ENCODE data around the gene C16orf74.

Gene C16orf74

GRCh38 chr16:85689950-85690320, 61.0 kb downstream of the C16orf74 start:
- Histone ChIP-seq H3K9me3 (no peaks in the 10 kb centered on the region), H3K36me3 (no peaks in the 10 kb centered on the region), H3K27me3 (peaks cover 19% of the 10 kb centered on the region), H3K4me1 (ENCODE audit: control insufficient read depth in 1 of 2, insufficient read depth in 1 of 2, low read depth in 1 of 2, low read length in 1 of 2) (peaks cover 8 to 15% of the 10 kb centered on the region in 2 experiments), H3K4me3 (ENCODE audit: low read depth in 1 of 2, low read length in 1 of 2) (no peak overlapping the region), H3K27ac (no peak overlapping the region)
- no peak for TF ChIP-seq CTCF (IDR thresholded peaks at IDR 0.05)

- no peaks in the 10 kb centered on the region for H3K9me3 ChIP-seq
- peaks cover 8 to 15% of the 10 kb centered on the region in 2 experiments for H3K4me1 ChIP-seq (ENCODE audit: control insufficient read depth in 1 of 2, insufficient read depth in 1 of 2, low read depth in 1 of 2, low read length in 1 of 2)
- peak overlapping the region; percentile 39 to 87 for H3K4me3 ChIP-seq (ENCODE audit: low read depth in 1 of 2, low read length in 1 of 2)
- no peaks in the 10 kb centered on the region for H3K36me3 ChIP-seq
- peaks cover 15% of the 10 kb centered on the region for H3K27me3 ChIP-seq
- H3K27ac ChIP-seq: no peak overlapping the region
- TF ChIP-seq CTCF (IDR thresholded peaks at IDR 0.05): no peak
Measured at GRCh38 chr16:85689285-85689949, 61.5 kb downstream of the C16orf74 start.

GRCh38 chr16:85688586-85689284, 62.2 kb downstream of the C16orf74 start, which contains the start of gene GINS2:
TSS of gene GINS2 (minus strand) at chr16:85688954. CDS start at chr16:85688898, 56 bp downstream.
- Histone ChIP-seq H3K36me3 (no peaks in the 10 kb centered on the region), H3K4me3 (ENCODE audit: low read depth in 1 of 2, low read length in 1 of 2) (peak within 1 kb of the TSS; percentile 80 to 87), H3K9me3 (no peaks in the 10 kb centered on the region), H3K27ac (no peak within 1 kb of the TSS), H3K27me3 (peaks cover 15% of the 10 kb centered on the region), H3K4me1 (ENCODE audit: control insufficient read depth in 1 of 2, insufficient read depth in 1 of 2, low read depth in 1 of 2, low read length in 1 of 2) (peaks cover 8 to 15% of the 10 kb centered on the region in 2 experiments)
- TF ChIP-seq CTCF (IDR thresholded peaks at IDR 0.05): no peak

GRCh38 chr16:85687651-85688471, 63.0 kb downstream of the C16orf74 start:
- no peak for TF ChIP-seq CTCF (IDR thresholded peaks at IDR 0.05)
- Histone ChIP-seq H3K4me1 (ENCODE audit: control insufficient read depth in 1 of 2, insufficient read depth in 1 of 2, low read depth in 1 of 2, low read length in 1 of 2) (peaks cover 8 to 15% of the 10 kb centered on the region in 2 experiments), H3K27ac (no peak overlapping the region), H3K36me3 (no peaks in the 10 kb centered on the region), H3K27me3 (peaks cover 15% of the 10 kb centered on the region), H3K4me3 (ENCODE audit: low read depth in 1 of 2, low read length in 1 of 2) (peak overlapping the region; percentile 80 to 87), H3K9me3 (no peaks in the 10 kb centered on the region)

GRCh38 chr16:85686912-85687591, 63.8 kb downstream of the C16orf74 start:
- no peak for TF ChIP-seq CTCF (IDR thresholded peaks at IDR 0.05)
- H3K4me3 ChIP-seq (ENCODE audit: low read depth in 1 of 2, low read length in 1 of 2): no peak overlapping the region
- H3K27me3 ChIP-seq: peaks cover 15% of the 10 kb centered on the region
- H3K4me1 ChIP-seq (ENCODE audit: control insufficient read depth in 1 of 2, insufficient read depth in 1 of 2, low read depth in 1 of 2, low read length in 1 of 2): peaks cover 8 to 15% of the 10 kb centered on the region in 2 experiments
- no peaks in the 10 kb centered on the region for H3K36me3 ChIP-seq
- H3K27ac ChIP-seq: no peak overlapping the region
- no peaks in the 10 kb centered on the region for H3K9me3 ChIP-seq

Data from neutrophil (primary cell).